Germinal center (tissue), 1 donor: ENCODE data around the gene CDC14A.
"Not testable (repeated sequence)": the region's sequence is repeated elsewhere in the genome, so short reads cannot be mapped to it uniquely, and the experiment has no call there.

Experiments used
- DNase-seq: peaks from one replicate; pipeline ENCODE4 v3.0.0; 2012; ENCODE audit warnings: mixed read lengths, low spot score

CDC14A gene

GRCh38 chr1:100363831-100364230, 11.5 kb downstream of the CDC14A start:
- DNase-seq: no peak

GRCh38 chr1:100364697-100365096, 12.4 kb downstream of the CDC14A start:
- no peak for DNase-seq

GRCh38 chr1:100366209-100366525, 13.9 kb downstream of the CDC14A start:
- DNase-seq: no peak

GRCh38 chr1:100369339-100369738, 17.0 kb downstream of the CDC14A start:
- not testable (repeated sequence) for DNase-seq

- not testable (repeated sequence) for DNase-seq
Observed at GRCh38 chr1:100373953-100374352, 21.6 kb downstream of the CDC14A start.

- DNase-seq: not testable (repeated sequence)
Observed at GRCh38 chr1:100376890-100377289, 24.6 kb downstream of the CDC14A start.

- no peak for DNase-seq
Observed at GRCh38 chr1:100377590-100378361, 25.5 kb downstream of the CDC14A start.

GRCh38 chr1:100378956-100379355, 26.6 kb downstream of the CDC14A start:
- no peak for DNase-seq

- no peak for DNase-seq
Observed at GRCh38 chr1:100380635-100381034, 28.3 kb downstream of the CDC14A start.

GRCh38 chr1:100382657-100383056, 30.4 kb downstream of the CDC14A start:
- no peak for DNase-seq

GRCh38 chr1:100383743-100384405, 31.6 kb downstream of the CDC14A start:
- no peak for DNase-seq

GRCh38 chr1:100387209-100387608, 34.9 kb downstream of the CDC14A start:
- no peak for DNase-seq

- DNase-seq: no peak
Observed at GRCh38 chr1:100387657-100388350, 35.5 kb downstream of the CDC14A start.

GRCh38 chr1:100390531-100390930, 38.2 kb downstream of the CDC14A start:
- no peak for DNase-seq

GRCh38 chr1:100391675-100392074, 39.4 kb downstream of the CDC14A start:
- DNase-seq: no peak

GRCh38 chr1:100392756-100393155, 40.5 kb downstream of the CDC14A start:
- DNase-seq: no peak

- no peak for DNase-seq
Observed at GRCh38 chr1:100394285-100394684, 42.0 kb downstream of the CDC14A start.

- no peak for DNase-seq
Observed at GRCh38 chr1:100395913-100396312, 43.6 kb downstream of the CDC14A start.

GRCh38 chr1:100396651-100397050, 44.3 kb downstream of the CDC14A start:
- no peak for DNase-seq

- no peak for DNase-seq
Observed at GRCh38 chr1:100397681-100398080, 45.4 kb downstream of the CDC14A start.

- no peak for DNase-seq
Observed at GRCh38 chr1:100398648-100399047, 46.3 kb downstream of the CDC14A start.

- DNase-seq: no peak
Observed at GRCh38 chr1:100400404-100400803, 48.1 kb downstream of the CDC14A start.

- DNase-seq: no peak
Observed at GRCh38 chr1:100404821-100405220, 52.5 kb downstream of the CDC14A start.
